Thyroid gland (tissue), 4 donors: ENCODE data around the gene PAX7.

ENCODE experiments used
- POLR2A ChIP-seq, 2 donors: fragments of 450-650 bp; IDR thresholded peaks; one replicate each; pipeline ENCODE4 v1.6.1; 2017; ENCODE audit warnings: antibody characterized with exemption in 2 of 2, mild to moderate bottlenecking in 2 of 2, moderate library complexity in 1 of 2
- TF ChIP-seq, protein P1 (sequence below), 6 experiments: fragments of 200-600 bp in 3 of 6; fragments of 450-650 bp in 3 of 6; sonication (generic) in 3 of 6; IDR thresholded peaks; one replicate each; pipeline ENCODE4 v1.5.1; 2016 to 2019; ENCODE audit warnings: antibody characterized with exemption in 6 of 6, mild to moderate bottlenecking in 2 of 6, inconsistent platforms in 1 of 6, moderate library complexity in 1 of 6

DNA sequence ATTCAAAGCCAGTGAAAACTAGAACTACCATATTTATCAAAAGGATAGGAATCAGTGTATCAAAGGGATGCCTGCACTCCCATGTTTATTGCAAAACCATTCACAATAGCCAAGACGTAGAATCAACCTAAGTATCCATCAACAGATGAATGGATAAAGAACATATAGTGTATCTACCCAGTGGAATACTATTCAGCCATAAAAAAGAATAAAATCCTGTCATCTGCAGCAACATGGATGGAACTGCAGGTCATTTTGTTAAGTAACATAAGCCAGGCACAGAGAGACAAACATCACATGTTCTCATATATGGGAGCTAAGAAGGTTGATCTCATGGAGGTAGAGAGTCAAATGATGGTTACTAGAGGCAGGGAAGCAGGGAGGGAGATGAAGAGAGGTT is 110.0 kb downstream of the PAX7 start:
- TF ChIP-seq POLR2A (IDR thresholded peaks at IDR 0.05): no peak
- TF ChIP-seq, protein P1, sequence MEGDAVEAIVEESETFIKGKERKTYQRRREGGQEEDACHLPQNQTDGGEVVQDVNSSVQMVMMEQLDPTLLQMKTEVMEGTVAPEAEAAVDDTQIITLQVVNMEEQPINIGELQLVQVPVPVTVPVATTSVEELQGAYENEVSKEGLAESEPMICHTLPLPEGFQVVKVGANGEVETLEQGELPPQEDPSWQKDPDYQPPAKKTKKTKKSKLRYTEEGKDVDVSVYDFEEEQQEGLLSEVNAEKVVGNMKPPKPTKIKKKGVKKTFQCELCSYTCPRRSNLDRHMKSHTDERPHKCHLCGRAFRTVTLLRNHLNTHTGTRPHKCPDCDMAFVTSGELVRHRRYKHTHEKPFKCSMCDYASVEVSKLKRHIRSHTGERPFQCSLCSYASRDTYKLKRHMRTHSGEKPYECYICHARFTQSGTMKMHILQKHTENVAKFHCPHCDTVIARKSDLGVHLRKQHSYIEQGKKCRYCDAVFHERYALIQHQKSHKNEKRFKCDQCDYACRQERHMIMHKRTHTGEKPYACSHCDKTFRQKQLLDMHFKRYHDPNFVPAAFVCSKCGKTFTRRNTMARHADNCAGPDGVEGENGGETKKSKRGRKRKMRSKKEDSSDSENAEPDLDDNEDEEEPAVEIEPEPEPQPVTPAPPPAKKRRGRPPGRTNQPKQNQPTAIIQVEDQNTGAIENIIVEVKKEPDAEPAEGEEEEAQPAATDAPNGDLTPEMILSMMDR (IDR thresholded peaks at IDR 0.05): no peak
